ENCODE measurements around the gene EID3.

DNA sequence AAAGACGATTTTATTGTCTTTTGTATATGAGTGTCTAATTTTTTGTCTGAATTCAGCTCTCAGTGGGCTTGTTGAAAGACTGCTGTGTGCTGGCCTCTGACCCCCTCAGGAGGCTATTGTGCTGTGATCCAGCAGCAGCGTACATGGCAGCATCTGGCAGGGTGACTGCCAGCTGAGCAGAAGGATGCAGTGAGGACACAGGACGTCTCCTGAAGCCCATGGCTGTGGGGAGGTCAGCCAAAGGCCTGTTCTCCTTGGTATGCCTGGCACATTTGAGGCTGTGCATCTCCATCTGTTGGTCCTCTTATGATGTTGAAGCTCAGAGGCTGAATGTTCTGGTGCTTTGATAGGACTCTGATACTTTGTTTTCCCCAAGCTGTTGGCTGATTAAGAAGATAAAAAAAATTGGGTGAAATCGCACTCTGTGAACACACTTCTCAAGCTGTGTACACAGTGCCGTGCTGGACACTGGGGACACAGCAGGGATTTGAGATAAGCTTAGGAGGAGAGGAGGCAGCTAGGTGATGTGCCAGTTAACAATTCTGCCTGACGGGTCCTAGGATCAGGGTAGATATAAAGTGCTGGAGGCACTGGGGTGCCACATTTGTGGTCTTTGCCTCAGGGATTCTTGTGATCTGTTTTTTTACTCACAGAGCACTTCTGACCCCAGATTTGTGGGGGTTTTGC lies 37.5 kb downstream of the EID3 start:
- TF ChIP-seq TAF1 (IDR thresholded peaks at IDR 0.05; ENCODE audit: control insufficient read depth, extremely low read depth, insufficient read depth, low read length, severe bottlenecking) (no peak), CBFB (CRISPR knock-in tag; IDR thresholded peaks at IDR 0.05) (no peak), POU5F1 (IDR thresholded peaks at IDR 0.05; ENCODE audit: borderline replicate concordance, low read depth, low read length, partially characterized antibody) (no peak), SMARCE1 (IDR thresholded peaks at IDR 0.05) (no peak), SREBF1 (IDR thresholded peaks at IDR 0.05; ENCODE audit: borderline replicate concordance, low read depth, low read length) (no peak)
